ENCODE data around the gene SETDB1. TPM values are rescaled to one million over a fixed set of nuclear protein-coding genes. Genes with fewer than 3 reads are reported as not detected.

Gene SETDB1
- total RNA-seq, 1 experiment from 2014 or later, result 49.2 TPM

- Histone ChIP-seq H3K9me3 (no peaks in the 10 kb centered on the region), H3K4me3 (no peak within 1 kb of the TSS), H3K36me3 (no peaks in the 10 kb centered on the region), H3K27me3 (no peaks in the 10 kb centered on the region)
- no peak for DNase-seq
These were observed 55.9 kb downstream of the SETDB1 start, which contains the start of gene ANXA9 for GRCh38 chr1:150981805-150982712. Gene ANXA9, plus strand, starts transcription at chr1:150982292. Its CDS starts 814 bp downstream, at chr1:150983106.

- Histone ChIP-seq H3K9me3 (no peaks in the 10 kb centered on the region), H3K36me3 (no peaks in the 10 kb centered on the region), H3K27me3 (no peaks in the 10 kb centered on the region), H3K4me3 (no peak overlapping the region)
- no peak for DNase-seq
These were observed 59.1 kb downstream of the SETDB1 start for GRCh38 chr1:150985179-150985825.

- DNase-seq, result no peak
- Histone ChIP-seq H3K36me3 (no peaks in the 10 kb centered on the region), H3K27me3 (no peaks in the 10 kb centered on the region), H3K4me3 (no peak overlapping the region), H3K9me3 (no peaks in the 10 kb centered on the region)
These were observed 61.8 kb downstream of the SETDB1 start for GRCh38 chr1:150987924-150988323.

- Histone ChIP-seq H3K9me3 (no peaks in the 10 kb centered on the region), H3K4me3 (no peak overlapping the region), H3K27me3 (no peaks in the 10 kb centered on the region), H3K36me3 (no peaks in the 10 kb centered on the region)
- no peak for DNase-seq
These were observed 66.5 kb downstream of the SETDB1 start for GRCh38 chr1:150992626-150993025.

GRCh38 chr1:150994248-150994647, 68.1 kb downstream of the SETDB1 start:
- Histone ChIP-seq H3K4me3 (no peak overlapping the region), H3K27me3 (no peaks in the 10 kb centered on the region), H3K9me3 (no peaks in the 10 kb centered on the region), H3K36me3 (no peaks in the 10 kb centered on the region)
- DNase-seq, result no peak

- H3K27me3 ChIP-seq, result no peaks in the 10 kb centered on the region
- H3K9me3 ChIP-seq, result no peaks in the 10 kb centered on the region
- no peak for DNase-seq
- no peaks in the 10 kb centered on the region for H3K36me3 ChIP-seq
- H3K4me3 ChIP-seq, result no peak overlapping the region
These were observed 69.3 kb downstream of the SETDB1 start for GRCh38 chr1:150995460-150995859.

- DNase-seq, result peak; percentile 38
- H3K9me3 ChIP-seq, result no peaks in the 10 kb centered on the region
- no peaks in the 10 kb centered on the region for H3K27me3 ChIP-seq
- no peaks in the 10 kb centered on the region for H3K36me3 ChIP-seq
- no peak overlapping the region for H3K4me3 ChIP-seq
These were observed 69.7 kb downstream of the SETDB1 start for GRCh38 chr1:150995896-150996295.

- Histone ChIP-seq H3K9me3 (no peaks in the 10 kb centered on the region), H3K27me3 (no peaks in the 10 kb centered on the region)
- no peak for DNase-seq
These were observed 71.1 kb downstream of the SETDB1 start for GRCh38 chr1:150997126-150997872.

GRCh38 chr1:150997949-150998348, 71.8 kb downstream of the SETDB1 start:
- no peak for DNase-seq
- no peaks in the 10 kb centered on the region for H3K36me3 ChIP-seq
- H3K9me3 ChIP-seq, result no peaks in the 10 kb centered on the region

More at GRCh38 chr1:150997126-150997872, 71.1 kb downstream of the SETDB1 start:
- Histone ChIP-seq H3K4me3 (no peak overlapping the region), H3K36me3 (no peaks in the 10 kb centered on the region)

GRCh38 chr1:150999051-150999674, 73.0 kb downstream of the SETDB1 start:
- Histone ChIP-seq H3K27me3 (no peaks in the 10 kb centered on the region), H3K9me3 (no peaks in the 10 kb centered on the region), H3K36me3 (no peaks in the 10 kb centered on the region), H3K4me3 (no peak overlapping the region)
- no peak for DNase-seq

More at GRCh38 chr1:150997949-150998348, 71.8 kb downstream of the SETDB1 start:
- H3K27me3 ChIP-seq, result no peaks in the 10 kb centered on the region
- H3K4me3 ChIP-seq, result no peak overlapping the region

GRCh38 chr1:150999926-151000325, 73.8 kb downstream of the SETDB1 start:
- H3K4me3 ChIP-seq, result no peak overlapping the region
- no peak for DNase-seq
- H3K36me3 ChIP-seq, result no peaks in the 10 kb centered on the region
- no peaks in the 10 kb centered on the region for H3K27me3 ChIP-seq
- H3K9me3 ChIP-seq, result no peaks in the 10 kb centered on the region

GRCh38 chr1:151000408-151000807, 74.2 kb downstream of the SETDB1 start:
- no peaks in the 10 kb centered on the region for H3K36me3 ChIP-seq

GRCh38 chr1:151001602-151002001, 75.4 kb downstream of the SETDB1 start:
- H3K4me3 ChIP-seq, result no peak overlapping the region
- DNase-seq, result no peak
- no peaks in the 10 kb centered on the region for H3K9me3 ChIP-seq
- H3K36me3 ChIP-seq, result no peaks in the 10 kb centered on the region
- H3K27me3 ChIP-seq, result no peaks in the 10 kb centered on the region

More at GRCh38 chr1:151000408-151000807, 74.2 kb downstream of the SETDB1 start:
- Histone ChIP-seq H3K27me3 (no peaks in the 10 kb centered on the region), H3K9me3 (no peaks in the 10 kb centered on the region), H3K4me3 (no peak overlapping the region)
- no peak for DNase-seq

GRCh38 chr1:151002051-151002450, 75.9 kb downstream of the SETDB1 start:
- Histone ChIP-seq H3K27me3 (no peaks in the 10 kb centered on the region), H3K36me3 (no peaks in the 10 kb centered on the region), H3K4me3 (no peak overlapping the region), H3K9me3 (no peaks in the 10 kb centered on the region)
- DNase-seq, result no peak

GRCh38 chr1:151002611-151003010, 76.4 kb downstream of the SETDB1 start:
- DNase-seq, result no peak
- Histone ChIP-seq H3K27me3 (no peaks in the 10 kb centered on the region), H3K4me3 (no peak overlapping the region), H3K9me3 (no peaks in the 10 kb centered on the region), H3K36me3 (no peaks in the 10 kb centered on the region)

GRCh38 chr1:151003180-151003579, 77.0 kb downstream of the SETDB1 start:
- Histone ChIP-seq H3K36me3 (no peaks in the 10 kb centered on the region), H3K4me3 (no peak overlapping the region), H3K9me3 (no peaks in the 10 kb centered on the region), H3K27me3 (no peaks in the 10 kb centered on the region)
- DNase-seq, result no peak

Data from MG63 (cell line).